Measurements from ENCODE around the gene PATL2. TPM values are rescaled to one million over a fixed set of nuclear protein-coding genes. Genes with fewer than 3 reads are reported as not detected.

The PATL2 gene

DNA sequence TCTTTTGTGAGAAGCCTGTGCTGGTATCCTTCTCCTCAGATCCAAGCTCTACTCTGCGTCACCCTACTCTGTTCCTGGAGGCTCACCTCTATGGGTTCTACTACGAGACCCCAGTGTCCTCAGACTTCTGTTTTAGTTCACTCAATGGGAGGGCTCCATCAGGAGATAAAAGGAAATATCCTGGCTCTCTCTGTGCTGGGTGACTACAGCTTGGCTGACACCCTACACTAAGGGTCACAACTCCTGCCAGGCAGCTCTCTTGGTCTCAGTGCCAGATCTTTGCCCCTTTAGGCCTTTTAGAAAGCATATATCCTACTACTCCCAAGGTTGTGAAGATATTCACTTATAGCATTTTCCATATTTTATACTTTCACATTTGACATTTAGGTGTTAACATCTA, 94.1 kb downstream of the PATL2 start:
- Histone ChIP-seq H3K9ac (ENCODE audit: low read depth, low read length) (no peak overlapping the region), H3K4me1 (ENCODE audit: control insufficient read depth, insufficient read depth, low read length) (no peaks in the 10 kb centered on the region), H3K4me3 (ENCODE audit: low read length) (no peak overlapping the region), H3K9me3 (replicated peaks; ENCODE audit: low read length) (no peaks in the 10 kb centered on the region), H3K36me3 (ENCODE audit: insufficient read depth, low read length) (peaks cover 68% of the 10 kb centered on the region), H3K27me3 (ENCODE audit: control insufficient read depth, insufficient read depth, low read length) (no peaks in the 10 kb centered on the region), H3K4me2 (ENCODE audit: low read length) (no peak overlapping the region)

Small RNA genes within 50 kb of the gene (small RNA-seq; reads per million reads assigned to genes)
- gene RF00019, result not detected
